Measurements from ENCODE around the gene PPARG. TPM values are rescaled to one million over a fixed set of nuclear protein-coding genes. Genes with fewer than 3 reads are reported as not detected.

PPARG gene
- total RNA-seq, 1 donor from 2014 or later = 28.5 TPM

- intact Hi-C loops (cut with DNase I) = no loop called here
- DNase-seq (ENCODE audit: extremely low spot score in 2 of 2) = no peak
- peak overlapping the region; percentile 69 for H3K27ac ChIP-seq
- peak overlapping the region; percentile 83 to 96 for H3K4me3 ChIP-seq
- no peaks in the 10 kb centered on the region for H3K27me3 ChIP-seq
- no peaks in the 10 kb centered on the region for H3K4me1 ChIP-seq
- H3K36me3 ChIP-seq = no peaks in the 10 kb centered on the region
- TF ChIP-seq POLR2AphosphoS5 (IDR thresholded peaks at IDR 0.05; ENCODE audit: insufficient read depth in 1 of 2, low read depth in 1 of 2) (peak in 1 of 2 donors; percentile 70), POLR2A (IDR thresholded peaks at IDR 0.05) (no peak)
- H3K9me3 ChIP-seq = no peaks in the 10 kb centered on the region
Observed at GRCh38 chr3:12286927-12287726, 1.7 kb upstream of the PPARG start.

- H3K4me3 ChIP-seq = peak overlapping the region; percentile 83 to 96
- no peaks in the 10 kb centered on the region for H3K27me3 ChIP-seq
- H3K4me1 ChIP-seq = no peaks in the 10 kb centered on the region
- no peak for TF ChIP-seq CTCF (IDR thresholded peaks at IDR 0.05)
- no peak for TF ChIP-seq POLR2AphosphoS5 (IDR thresholded peaks at IDR 0.05; ENCODE audit: insufficient read depth in 1 of 2, low read depth in 1 of 2)
- TF ChIP-seq POLR2A (IDR thresholded peaks at IDR 0.05) = peak in 1 of 2 donors; percentile 8
- H3K9me3 ChIP-seq = no peaks in the 10 kb centered on the region
- H3K36me3 ChIP-seq = no peaks in the 10 kb centered on the region
- intact Hi-C loops (cut with DNase I) = no loop called here
- peak overlapping the region; percentile 89 for H3K27ac ChIP-seq
- no peak for DNase-seq (ENCODE audit: extremely low spot score in 2 of 2)
Observed at GRCh38 chr3:12287727-12288181, 1.1 kb upstream of the PPARG start.

- H3K4me3 ChIP-seq = peak overlapping the region; percentile 83 to 96
- TF ChIP-seq POLR2AphosphoS5 (IDR thresholded peaks at IDR 0.05; ENCODE audit: insufficient read depth in 1 of 2, low read depth in 1 of 2) (no peak), POLR2A (IDR thresholded peaks at IDR 0.05) (no peak), CTCF (IDR thresholded peaks at IDR 0.05) (no peak)
- no peak for DNase-seq (ENCODE audit: extremely low spot score in 2 of 2)
- H3K27ac ChIP-seq = no peak overlapping the region
- H3K36me3 ChIP-seq = no peaks in the 10 kb centered on the region
- H3K9me3 ChIP-seq = no peaks in the 10 kb centered on the region
- H3K4me1 ChIP-seq = no peaks in the 10 kb centered on the region
- intact Hi-C loops (cut with DNase I) = no loop called here
- H3K27me3 ChIP-seq = no peaks in the 10 kb centered on the region
Observed at GRCh38 chr3:12289524-12289923, 654 bp downstream of the PPARG start.

- intact Hi-C loops (cut with DNase I) = no loop called here
- no peaks in the 10 kb centered on the region for H3K36me3 ChIP-seq
- no peak overlapping the region for H3K4me3 ChIP-seq
- H3K27ac ChIP-seq = no peak overlapping the region
- H3K27me3 ChIP-seq = no peaks in the 10 kb centered on the region
- no peaks in the 10 kb centered on the region for H3K9me3 ChIP-seq
- TF ChIP-seq POLR2A (IDR thresholded peaks at IDR 0.05) (no peak), POLR2AphosphoS5 (IDR thresholded peaks at IDR 0.05; ENCODE audit: insufficient read depth in 1 of 2, low read depth in 1 of 2) (no peak), CTCF (IDR thresholded peaks at IDR 0.05) (no peak)
- no peaks in the 10 kb centered on the region for H3K4me1 ChIP-seq
- DNase-seq (ENCODE audit: extremely low spot score in 2 of 2) = no peak
Observed at GRCh38 chr3:12292770-12293169, 3.9 kb downstream of the PPARG start.

GRCh38 chr3:12294885-12295580, 6.2 kb downstream of the PPARG start:
- Histone ChIP-seq H3K4me3 (no peak overlapping the region), H3K9me3 (no peaks in the 10 kb centered on the region), H3K27me3 (no peaks in the 10 kb centered on the region), H3K36me3 (no peaks in the 10 kb centered on the region), H3K4me1 (no peaks in the 10 kb centered on the region), H3K27ac (no peak overlapping the region)
- no peak for DNase-seq (ENCODE audit: extremely low spot score in 2 of 2)
- TF ChIP-seq POLR2AphosphoS5 (IDR thresholded peaks at IDR 0.05; ENCODE audit: insufficient read depth in 1 of 2, low read depth in 1 of 2) = no peak
- no peak for TF ChIP-seq CTCF (IDR thresholded peaks at IDR 0.05)
- TF ChIP-seq POLR2A (IDR thresholded peaks at IDR 0.05) = no peak
- intact Hi-C loops (cut with DNase I) = no loop called here

All from vagina (tissue), 2 donors.